DND-41 (cell line): ENCODE data around the gene LRP8.

Experiments
- ATAC-seq: fragments of 200-7000 bp; cut with Tn5 transposase; 3 replicates; pipeline ENCODE4 v1.9.1; 2021; ENCODE audit warnings: low read depth; ENCODE audit not compliant: insufficient read depth
- DNase-seq: peaks from one replicate; pipeline ENCODE4 v3.0.0-alpha.2; 2020
- H2AFZ ChIP-seq: 2 replicates; pipeline ENCODE4 v1.6.0; 2012; ENCODE audit warnings: low read depth, low read length
- H3K27ac ChIP-seq: 2 replicates; pipeline ENCODE4 v1.5.1; 2012; ENCODE audit warnings: low read length, inconsistent platforms
- H3K27me3 ChIP-seq: fragments of 200-600 bp; sonication (generic); 2 replicates; pipeline ENCODE4 v1.6.0; 2012; ENCODE audit warnings: low read length, mild to moderate bottlenecking, inconsistent platforms; ENCODE audit not compliant: insufficient read depth, poor library complexity
- H3K36me3 ChIP-seq: 2 replicates; pipeline ENCODE4 v1.5.1; 2012; ENCODE audit warnings: low read length, inconsistent platforms; ENCODE audit not compliant: insufficient read depth
- H3K4me1 ChIP-seq: 2 replicates; pipeline ENCODE4 v1.5.1; 2012; ENCODE audit warnings: mild to moderate bottlenecking, low read length; ENCODE audit not compliant: insufficient read depth
- H3K4me2 ChIP-seq: 2 replicates; pipeline ENCODE4 v1.6.0; 2012; ENCODE audit warnings: mild to moderate bottlenecking, moderate library complexity, low read length, inconsistent platforms; ENCODE audit not compliant: insufficient read depth
- H3K4me3 ChIP-seq, 2 experiments: fragments of 200-600 bp in 1 of 2; shearing (Covaris generic) in 1 of 2; 2 replicates each; pipeline ENCODE4 v1.5.1; 2012 to 2016; ENCODE audit warnings: inconsistent platforms in 2 of 2, low read length in 2 of 2, mild to moderate bottlenecking in 2 of 2, low read depth in 1 of 2, moderate library complexity in 1 of 2
- H3K79me2 ChIP-seq: 2 replicates; pipeline ENCODE4 v1.6.0; 2012; ENCODE audit warnings: low read length, inconsistent platforms; ENCODE audit not compliant: insufficient read depth
- H3K9ac ChIP-seq: 2 replicates; pipeline ENCODE4 v1.6.0; 2012; ENCODE audit warnings: low read depth, mild to moderate bottlenecking, inconsistent platforms, low read length, moderate library complexity
- H3K9me3 ChIP-seq: 2 replicates; pipeline ENCODE4 v1.5.1; 2012; ENCODE audit warnings: low read length, moderate library complexity, mild to moderate bottlenecking, inconsistent platforms; ENCODE audit not compliant: insufficient read depth, severe bottlenecking
- H4K20me1 ChIP-seq: 2 replicates; pipeline ENCODE4 v1.6.0; 2012; ENCODE audit warnings: low read length; ENCODE audit not compliant: insufficient read depth
- EZH2 ChIP-seq: IDR thresholded peaks from 3 replicates; pipeline ENCODE4 v1.6.1; 2012; ENCODE audit warnings: borderline replicate concordance, low read depth, mild to moderate bottlenecking, moderate library complexity, low read length, inconsistent platforms; ENCODE audit not compliant: severe bottlenecking
- TF ChIP-seq, protein P1 (sequence below): IDR thresholded peaks from 2 replicates; pipeline ENCODE4 v1.5.1; 2012; ENCODE audit warnings: borderline replicate concordance, low read length, moderate library complexity, mild to moderate bottlenecking; ENCODE audit not compliant: poor library complexity, severe bottlenecking; ENCODE audit errors: extremely low read depth

Gene LRP8

DNA sequence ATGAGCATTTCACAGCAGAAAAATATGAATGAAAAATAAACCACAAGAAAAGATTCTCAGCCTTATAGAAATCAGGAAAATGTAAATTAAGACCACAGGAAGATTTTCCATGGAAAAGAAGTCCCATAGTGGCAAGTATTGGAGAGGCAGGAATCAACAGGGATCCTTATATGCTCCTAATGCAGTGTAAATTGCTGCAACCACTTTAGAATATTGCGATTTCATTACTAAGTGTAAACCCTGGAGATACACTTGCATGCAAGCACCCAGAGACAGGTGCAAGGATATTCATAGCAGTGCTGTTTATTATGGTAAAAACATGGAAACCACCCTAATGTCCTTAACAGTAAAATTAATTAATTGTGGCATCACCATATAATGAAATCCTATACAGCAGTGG lies 10.6 kb upstream of the LRP8 start:
- Histone ChIP-seq H3K4me3 (no peak overlapping the region), H3K27me3 (no peaks in the 10 kb centered on the region), H3K27ac (no peak overlapping the region), H3K9me3 (no peaks in the 10 kb centered on the region), H3K36me3 (no peaks in the 10 kb centered on the region), H3K79me2 (no peaks in the 10 kb centered on the region), H3K9ac (no peak overlapping the region), H2AFZ (no peak overlapping the region), H3K4me2 (no peak overlapping the region), H3K4me1 (no peaks in the 10 kb centered on the region), H4K20me1 (no peaks in the 10 kb centered on the region)
- no peak for TF ChIP-seq EZH2
- TF ChIP-seq, protein P1, sequence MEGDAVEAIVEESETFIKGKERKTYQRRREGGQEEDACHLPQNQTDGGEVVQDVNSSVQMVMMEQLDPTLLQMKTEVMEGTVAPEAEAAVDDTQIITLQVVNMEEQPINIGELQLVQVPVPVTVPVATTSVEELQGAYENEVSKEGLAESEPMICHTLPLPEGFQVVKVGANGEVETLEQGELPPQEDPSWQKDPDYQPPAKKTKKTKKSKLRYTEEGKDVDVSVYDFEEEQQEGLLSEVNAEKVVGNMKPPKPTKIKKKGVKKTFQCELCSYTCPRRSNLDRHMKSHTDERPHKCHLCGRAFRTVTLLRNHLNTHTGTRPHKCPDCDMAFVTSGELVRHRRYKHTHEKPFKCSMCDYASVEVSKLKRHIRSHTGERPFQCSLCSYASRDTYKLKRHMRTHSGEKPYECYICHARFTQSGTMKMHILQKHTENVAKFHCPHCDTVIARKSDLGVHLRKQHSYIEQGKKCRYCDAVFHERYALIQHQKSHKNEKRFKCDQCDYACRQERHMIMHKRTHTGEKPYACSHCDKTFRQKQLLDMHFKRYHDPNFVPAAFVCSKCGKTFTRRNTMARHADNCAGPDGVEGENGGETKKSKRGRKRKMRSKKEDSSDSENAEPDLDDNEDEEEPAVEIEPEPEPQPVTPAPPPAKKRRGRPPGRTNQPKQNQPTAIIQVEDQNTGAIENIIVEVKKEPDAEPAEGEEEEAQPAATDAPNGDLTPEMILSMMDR = no peak
- DNase-seq = no peak
- ATAC-seq = no peak

DNA sequence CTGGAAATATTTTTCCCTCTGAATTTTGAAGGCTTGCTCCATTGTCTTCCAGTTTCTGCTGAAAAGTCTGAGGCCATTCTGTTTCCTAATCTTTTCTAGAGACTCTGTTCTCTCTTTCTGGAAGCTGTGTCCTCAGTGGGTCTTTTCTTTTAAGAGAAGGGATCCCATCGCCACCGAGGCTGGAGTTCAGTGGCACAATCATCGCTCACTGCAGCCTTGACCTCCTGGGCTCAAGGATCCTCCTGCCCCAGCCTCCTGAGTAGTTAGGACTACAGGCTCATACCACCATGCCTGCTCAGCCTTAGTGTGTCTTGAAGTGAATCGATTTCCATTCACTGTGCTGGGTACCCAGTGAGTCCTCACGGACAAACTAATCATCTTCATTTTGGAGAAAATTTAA lies 9.6 kb upstream of the LRP8 start:
- Histone ChIP-seq H3K4me2 (no peak overlapping the region), H3K9me3 (no peaks in the 10 kb centered on the region), H4K20me1 (no peaks in the 10 kb centered on the region), H3K4me3 (no peak overlapping the region), H3K4me1 (no peaks in the 10 kb centered on the region), H3K27ac (no peak overlapping the region), H3K9ac (no peak overlapping the region), H3K36me3 (no peaks in the 10 kb centered on the region), H2AFZ (no peak overlapping the region), H3K79me2 (no peaks in the 10 kb centered on the region), H3K27me3 (no peaks in the 10 kb centered on the region)
- ATAC-seq (no peak), DNase-seq (no peak)
- TF ChIP-seq, protein P1 = no peak
- no peak for TF ChIP-seq EZH2

DNA sequence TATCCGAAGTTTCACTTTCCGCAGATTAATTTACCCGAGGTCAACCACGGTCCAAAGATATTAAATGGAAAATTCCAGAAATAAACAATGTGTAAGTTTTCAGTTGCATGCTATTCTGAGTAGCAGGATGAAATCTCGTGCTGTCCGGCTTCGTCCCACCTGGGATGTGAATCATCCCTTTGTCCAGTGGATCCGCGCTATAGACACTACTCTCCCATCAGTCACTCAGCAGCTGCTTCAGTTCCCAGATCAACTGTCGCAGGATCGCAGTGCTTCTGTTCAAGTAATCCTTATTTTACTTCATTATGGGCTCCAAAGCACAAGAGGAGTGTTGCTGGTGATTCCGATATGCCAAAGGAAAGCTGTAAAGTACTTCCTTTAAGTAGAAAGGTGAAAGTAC lies 8.3 kb upstream of the LRP8 start:
- ATAC-seq = no peak
- no peak for DNase-seq
- TF ChIP-seq, protein P1 = no peak
- no peak for TF ChIP-seq EZH2
- no peaks in the 10 kb centered on the region for H3K36me3 ChIP-seq
- no peaks in the 10 kb centered on the region for H3K9me3 ChIP-seq
- no peak overlapping the region for H3K4me2 ChIP-seq
- no peaks in the 10 kb centered on the region for H3K27me3 ChIP-seq
- H3K27ac ChIP-seq = no peak overlapping the region
- H2AFZ ChIP-seq = no peak overlapping the region
- no peaks in the 10 kb centered on the region for H3K79me2 ChIP-seq
- H3K9ac ChIP-seq = no peak overlapping the region
- no peaks in the 10 kb centered on the region for H3K4me1 ChIP-seq
- H3K4me3 ChIP-seq = no peak overlapping the region
- no peaks in the 10 kb centered on the region for H4K20me1 ChIP-seq

DNA sequence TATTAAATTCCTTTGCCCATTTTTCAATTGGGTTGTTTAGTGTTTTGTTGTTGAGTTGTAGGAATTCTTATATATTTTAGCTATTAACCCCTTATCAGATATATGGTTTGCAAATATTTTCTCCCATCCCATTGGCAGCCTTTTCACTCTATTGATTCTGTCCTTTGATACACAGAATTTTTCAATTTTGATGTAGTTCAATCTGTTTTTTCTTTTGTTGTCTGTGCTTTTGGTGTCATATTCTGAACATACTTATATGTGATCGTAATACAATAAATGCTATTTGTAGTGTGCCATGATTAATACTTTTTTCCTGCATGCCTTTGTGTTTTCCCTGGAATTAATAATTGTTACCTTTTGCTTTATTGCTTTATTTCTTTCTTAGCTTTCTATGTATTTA lies 7.8 kb upstream of the LRP8 start:
- Histone ChIP-seq H3K9me3 (no peaks in the 10 kb centered on the region), H3K4me2 (no peak overlapping the region), H3K79me2 (no peaks in the 10 kb centered on the region), H2AFZ (no peak overlapping the region), H3K36me3 (no peaks in the 10 kb centered on the region), H4K20me1 (no peaks in the 10 kb centered on the region), H3K27ac (no peak overlapping the region), H3K4me3 (no peak overlapping the region), H3K4me1 (no peaks in the 10 kb centered on the region), H3K9ac (no peak overlapping the region), H3K27me3 (no peaks in the 10 kb centered on the region)
- no peak for ATAC-seq
- DNase-seq = no peak
- TF ChIP-seq, protein P1 = no peak
- TF ChIP-seq EZH2 = no peak
